Pons (tissue), 1 donor: Measurements from ENCODE around the gene CMTM4.
"Not testable (repeated sequence)": the region's sequence is repeated elsewhere in the genome, so short reads cannot be mapped to it uniquely, and the experiment has no call there.

Source experiments
- DNase-seq: peaks from one replicate; pipeline ENCODE4 v3.0.0-alpha.2; 2016; ENCODE audit warnings: low spot score

The CMTM4 gene

DNA sequence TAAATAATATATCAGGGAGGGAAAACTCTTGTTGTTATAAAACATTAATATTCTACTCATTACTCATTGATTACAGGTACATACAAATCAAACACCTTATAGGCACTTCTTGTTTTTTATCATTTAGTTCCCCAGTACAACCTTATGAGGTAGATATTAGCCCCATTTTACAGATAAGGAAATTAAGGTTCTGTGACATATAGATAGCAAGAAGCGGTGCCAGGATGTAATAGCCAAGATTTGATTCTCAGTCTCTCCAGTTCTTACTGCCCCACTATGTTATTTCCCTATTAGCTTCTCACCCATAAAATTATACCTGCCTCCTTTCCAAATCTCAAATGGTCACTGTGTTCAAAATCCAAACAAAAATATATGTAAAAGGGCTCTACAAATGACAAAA, 55.2 kb downstream of the CMTM4 start:
- DNase-seq, result no peak

DNA sequence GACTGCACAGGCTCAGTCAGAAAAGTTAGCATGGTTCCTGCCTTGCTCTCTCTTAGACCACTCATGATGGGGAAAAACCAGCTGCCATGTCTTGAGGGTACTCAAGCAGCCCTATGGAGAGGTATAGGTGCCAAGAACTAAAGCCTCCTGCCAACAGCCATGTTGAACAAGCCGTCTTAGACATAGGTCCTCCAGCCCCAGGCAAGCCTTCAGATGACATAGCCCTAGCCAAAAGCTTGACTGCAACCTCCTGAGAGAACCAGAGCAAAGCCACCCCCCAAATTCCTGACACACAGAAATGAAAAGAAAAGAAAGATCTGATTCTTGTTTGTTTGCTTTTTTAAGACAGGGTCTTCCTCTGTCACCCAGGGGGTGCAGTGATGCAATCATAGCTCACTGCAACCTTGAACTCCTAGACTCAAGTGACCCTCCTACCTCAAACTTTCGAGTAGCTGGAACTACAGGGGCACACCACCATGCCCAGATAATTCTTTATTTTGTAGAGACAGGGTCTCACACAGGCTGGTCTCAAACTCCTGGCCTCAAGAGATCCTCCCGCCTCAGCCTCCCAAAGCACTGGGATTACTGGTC, 55.7 kb downstream of the CMTM4 start:
- no peak for DNase-seq

DNA sequence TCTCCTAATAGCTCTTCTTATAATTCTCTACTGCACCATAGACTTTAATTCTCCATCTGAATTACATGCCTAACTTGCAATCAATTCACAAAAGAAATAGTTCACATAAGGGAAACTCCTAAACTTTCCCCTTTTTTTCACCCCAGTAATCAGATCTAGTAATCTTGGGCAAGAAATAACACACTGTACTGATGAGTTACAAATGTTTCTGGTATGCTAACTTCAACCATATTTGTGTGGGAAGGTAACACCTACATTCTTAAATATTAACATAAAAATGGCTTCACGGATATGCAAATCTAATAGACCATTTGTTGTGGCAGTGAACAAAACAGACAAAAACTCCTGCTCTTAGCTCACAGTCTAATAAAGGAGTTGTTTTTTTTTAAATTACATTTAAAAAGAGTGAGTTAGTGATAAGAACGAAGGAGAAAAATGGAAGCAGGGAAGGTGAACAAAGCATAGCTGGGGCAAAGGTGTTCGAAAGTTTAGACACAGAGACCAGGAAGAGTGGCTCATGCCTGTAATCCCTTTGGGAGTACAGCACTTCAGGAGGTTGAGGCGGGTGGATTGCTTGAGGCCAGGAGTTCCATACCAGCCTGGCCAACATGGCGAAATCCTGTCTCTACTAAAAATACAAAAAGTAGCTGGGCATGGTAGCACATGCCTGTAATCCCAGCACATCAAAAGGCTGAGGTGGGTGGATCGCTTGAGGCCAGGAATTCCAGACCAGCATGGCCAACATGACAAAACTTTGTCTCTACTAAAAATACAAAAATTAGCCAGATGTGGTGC, 57.3 kb downstream of the CMTM4 start:
- no peak for DNase-seq

DNA sequence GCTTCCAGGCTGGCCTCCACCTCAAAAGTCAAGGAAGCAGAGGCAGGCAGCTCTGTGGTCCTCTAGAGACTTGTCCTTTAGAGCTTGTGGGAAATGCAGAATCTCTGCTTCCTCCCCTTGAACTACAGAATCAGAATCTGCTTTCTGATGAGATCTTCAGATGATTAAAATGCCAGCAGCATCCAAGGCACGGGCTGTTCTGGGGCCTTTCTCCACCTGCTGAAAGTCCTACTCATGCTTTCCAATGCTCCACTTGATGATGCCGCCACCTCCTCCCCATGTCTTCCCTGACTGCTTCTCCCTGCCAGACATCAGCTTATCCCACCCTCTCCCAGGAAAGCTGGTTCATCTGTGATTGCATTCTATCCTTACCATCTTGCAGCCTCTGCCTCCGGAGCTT, 58.7 kb downstream of the CMTM4 start:
- no peak for DNase-seq

DNA sequence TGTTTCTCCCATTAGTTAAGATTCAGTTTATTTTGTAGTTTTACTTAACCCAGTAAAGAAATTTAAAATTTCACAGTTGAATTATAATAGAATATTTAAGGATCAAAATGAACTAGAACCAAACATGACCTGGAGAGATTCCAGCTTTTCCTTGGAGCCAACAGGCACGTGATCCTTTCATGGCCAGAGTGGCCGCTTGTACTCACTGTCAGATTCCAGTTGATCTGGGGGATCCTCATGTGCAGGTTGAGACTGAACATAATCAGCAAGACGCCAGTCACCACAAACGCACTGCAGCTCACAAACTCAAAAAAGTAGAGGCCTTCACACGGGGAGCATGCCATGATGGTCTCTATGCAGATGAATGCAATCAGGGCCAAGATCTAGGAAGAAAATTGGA, 60.3 kb downstream of the CMTM4 start:
- no peak for DNase-seq

DNA sequence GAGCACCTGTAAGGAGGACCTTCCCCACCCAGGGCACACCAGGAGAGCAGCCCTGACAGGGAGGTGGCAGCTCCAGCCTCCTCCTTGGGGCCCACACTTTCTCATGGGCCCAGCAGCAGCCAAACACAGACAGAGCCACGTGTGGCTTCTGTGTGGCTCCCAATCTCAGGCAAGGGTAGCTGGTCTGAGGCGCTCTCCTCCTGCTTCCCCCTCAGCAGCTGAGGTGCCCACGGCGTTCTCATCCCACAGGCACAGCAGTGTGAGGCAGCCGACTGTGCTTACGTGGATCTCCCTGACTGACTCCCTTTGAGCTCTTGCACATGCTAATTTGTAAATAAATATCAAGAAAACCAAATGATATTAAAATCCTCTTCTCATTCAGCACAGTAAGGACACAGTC, 61.1 kb downstream of the CMTM4 start:
- no peak for DNase-seq

DNA sequence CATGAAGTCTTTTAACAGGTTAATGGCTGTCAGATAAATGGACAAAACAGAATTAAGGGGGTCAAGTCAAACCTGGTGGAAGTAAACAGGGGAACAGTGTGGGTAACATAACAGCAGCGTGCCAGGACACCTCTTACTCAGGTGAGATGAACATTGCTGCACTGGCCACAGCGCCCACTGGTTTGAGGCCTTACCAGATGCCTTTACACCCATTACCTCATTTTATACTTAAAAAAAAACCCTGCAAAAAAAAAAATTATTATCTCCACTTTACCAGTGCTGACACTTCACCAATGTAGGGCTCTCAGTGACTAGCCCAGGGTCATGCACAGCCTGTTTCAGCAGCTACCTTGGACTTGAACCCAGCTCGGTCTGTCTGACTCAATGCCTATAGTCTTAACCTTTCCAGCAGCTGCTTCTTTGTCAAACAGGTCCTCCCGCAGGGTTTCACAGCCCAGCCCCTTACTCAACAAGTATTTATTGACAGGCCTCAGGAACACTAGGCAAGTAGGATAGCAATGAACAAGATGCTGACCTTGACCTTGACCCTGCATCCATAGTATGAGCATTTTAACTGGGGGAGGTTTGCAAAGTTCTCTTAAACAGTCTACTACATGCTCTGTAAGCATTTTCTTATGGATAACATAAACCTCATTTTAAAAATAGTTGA, 61.9 kb downstream of the CMTM4 start:
- DNase-seq, result no peak

DNA sequence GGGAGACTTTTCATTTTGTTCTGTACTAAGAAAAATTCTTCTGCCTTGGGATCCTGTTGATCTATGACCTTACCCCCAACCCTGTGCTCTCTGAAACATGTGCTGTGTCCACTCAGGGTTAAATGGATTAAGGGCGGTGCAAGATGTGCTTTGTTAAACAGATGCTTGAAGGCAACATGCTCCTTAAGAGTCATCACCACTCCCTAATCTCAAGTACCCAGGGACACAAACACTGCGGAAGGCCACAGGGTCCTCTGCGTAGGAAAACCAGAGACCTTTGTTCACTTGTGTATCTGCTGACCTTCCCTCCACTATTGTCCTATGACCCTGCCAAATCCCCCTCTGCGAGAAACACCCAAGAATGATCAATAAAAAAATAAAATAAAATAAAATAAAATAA, 65.0 kb downstream of the CMTM4 start:
- DNase-seq, result not testable (repeated sequence)

DNA sequence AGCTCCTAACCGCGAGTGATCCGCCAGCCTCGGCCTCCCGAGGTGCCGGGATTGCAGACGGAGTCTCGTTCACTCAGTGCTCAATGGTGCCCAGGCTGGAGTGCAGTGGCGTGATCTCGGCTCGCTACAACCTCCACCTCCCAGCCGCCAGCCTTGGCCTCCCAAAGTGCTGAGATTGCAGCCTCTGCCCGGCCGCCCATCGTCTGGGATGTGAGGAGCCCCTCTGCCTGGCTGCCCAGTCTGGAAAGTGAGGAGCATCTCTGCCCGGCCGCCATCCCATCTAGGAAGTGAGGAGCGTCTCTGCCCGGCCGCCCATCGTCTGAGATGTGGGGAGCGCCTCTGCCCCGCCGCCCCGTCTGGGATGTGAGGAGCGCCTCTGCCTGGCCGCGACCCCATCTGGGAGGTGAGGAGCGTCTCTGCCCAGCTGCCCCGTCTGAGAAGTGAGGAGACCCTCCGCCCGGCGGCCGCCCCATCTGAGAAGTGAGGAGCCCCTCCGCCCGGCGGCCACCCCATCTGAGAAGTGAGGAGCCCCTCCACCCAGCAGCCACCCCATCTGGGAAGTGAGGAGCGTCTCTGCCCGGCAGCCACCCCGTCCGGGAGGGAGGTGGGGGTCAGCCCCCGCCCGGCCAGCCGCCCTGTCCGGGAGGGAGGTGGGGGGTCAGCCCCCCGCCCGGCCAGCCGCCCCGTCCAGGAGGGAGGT, 65.8 kb downstream of the CMTM4 start:
- not testable (repeated sequence) for DNase-seq

DNA sequence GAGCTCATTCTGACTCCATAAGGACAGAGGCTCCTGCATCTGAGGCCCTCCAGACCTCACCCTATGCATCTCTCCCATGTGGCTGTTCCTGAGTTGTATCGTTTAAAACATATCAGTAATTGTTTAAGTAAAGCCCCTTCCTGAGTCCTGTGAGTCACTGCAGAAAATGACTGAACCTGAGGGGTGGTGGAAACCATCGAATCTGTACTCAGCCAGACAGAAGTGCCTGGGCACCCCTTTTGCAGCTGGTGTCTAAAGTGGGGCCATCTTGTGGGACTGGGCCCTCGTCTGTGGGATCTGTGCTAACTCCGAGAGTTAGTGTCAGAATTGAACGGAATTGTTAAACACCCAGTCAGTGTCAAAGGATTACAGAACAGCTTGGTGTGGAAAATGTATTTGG, 66.7 kb downstream of the CMTM4 start:
- no peak for DNase-seq

DNA sequence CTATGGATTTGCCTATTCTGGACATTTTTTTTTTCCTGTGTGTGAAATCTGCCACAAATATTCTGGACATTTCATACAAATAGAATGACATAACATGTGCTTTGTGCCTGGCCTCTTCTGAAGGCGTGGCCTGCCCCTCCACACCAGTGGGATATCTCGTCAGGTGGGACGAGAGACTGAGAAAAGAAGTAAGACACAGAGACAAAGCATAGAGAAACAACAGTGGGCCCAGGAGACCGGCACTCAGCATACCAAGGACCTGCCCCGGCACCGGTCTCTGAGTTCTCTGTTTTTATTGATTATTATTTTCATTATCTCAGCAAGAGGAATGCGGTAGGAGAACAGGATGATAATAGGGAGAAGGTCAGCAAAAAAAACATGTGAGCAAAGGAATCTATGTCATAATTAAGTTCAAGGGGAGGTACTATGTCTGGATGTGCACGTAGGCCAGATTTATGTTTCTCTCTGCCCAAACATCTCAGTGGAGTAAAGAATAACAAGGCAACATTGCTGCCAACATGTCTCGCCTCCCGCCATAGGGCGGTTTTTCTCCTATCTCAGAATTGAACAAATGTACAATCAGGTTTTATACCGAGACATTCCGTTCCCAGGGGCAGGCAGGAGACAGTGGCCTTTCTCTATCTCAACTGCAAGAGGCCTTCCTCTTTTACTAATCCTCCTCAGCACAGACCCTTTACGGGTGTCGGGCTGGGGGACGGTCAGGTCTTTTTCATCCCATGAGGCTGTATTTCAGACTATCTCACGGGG, 68.7 kb downstream of the CMTM4 start:
- DNase-seq, result not testable (repeated sequence)

DNA sequence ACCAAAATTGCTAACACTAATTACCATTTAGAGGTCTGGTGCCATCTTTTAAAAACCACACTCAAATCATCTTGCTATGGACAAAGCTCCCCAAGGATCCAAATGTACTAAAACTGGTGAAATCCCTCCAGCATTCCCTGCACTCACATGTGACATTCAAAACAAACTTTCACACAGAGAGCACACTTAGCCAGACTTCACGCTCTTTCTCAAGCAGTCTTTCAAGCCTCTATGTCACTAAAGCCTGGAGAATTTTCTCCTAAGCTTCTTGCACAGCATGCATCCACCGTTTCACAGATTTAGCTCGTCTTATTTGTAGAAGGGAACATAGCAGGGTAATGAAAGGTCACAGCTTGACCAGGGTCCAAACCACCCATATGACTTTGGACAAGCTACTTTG, 72.8 kb downstream of the CMTM4 start:
- no peak for DNase-seq

DNA sequence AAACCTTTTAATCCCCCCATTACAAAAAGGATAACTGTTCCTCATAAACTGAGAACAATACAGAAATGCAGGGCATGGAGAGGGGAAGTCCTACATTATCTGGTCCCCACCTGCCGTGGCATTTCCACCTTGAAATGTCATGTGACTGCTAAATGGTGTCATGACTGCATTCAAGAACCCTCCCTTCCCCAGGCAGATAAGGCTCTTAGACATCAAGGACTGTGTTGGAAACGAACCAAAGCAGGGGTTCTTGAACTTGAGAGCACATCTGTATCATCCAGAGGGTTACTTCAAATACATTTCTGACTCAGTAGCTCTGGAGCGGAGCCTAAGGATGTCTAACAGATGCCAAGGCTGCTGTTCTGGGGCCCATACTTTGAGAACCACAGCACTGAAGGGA, 73.7 kb downstream of the CMTM4 start:
- no peak for DNase-seq

DNA sequence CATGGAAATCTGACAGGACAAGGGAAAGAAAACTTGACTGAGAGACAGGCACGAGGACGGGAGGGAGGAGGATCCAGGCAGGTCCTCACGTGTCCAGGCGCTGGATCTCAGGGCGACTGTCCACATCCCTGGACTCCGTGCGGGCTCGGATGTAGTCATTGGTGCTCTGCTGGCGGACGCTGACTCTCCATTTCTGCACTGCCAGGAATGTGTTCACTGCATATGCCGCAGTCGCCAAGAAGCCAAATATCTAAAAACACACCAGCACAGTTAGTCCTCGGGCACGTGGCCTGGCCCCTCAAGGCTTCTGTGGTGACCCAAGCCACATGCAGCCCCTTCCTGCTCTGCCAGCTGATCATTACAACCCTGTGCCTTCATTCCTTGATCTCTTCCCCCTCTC, 74.6 kb downstream of the CMTM4 start:
- DNase-seq, result no peak

DNA sequence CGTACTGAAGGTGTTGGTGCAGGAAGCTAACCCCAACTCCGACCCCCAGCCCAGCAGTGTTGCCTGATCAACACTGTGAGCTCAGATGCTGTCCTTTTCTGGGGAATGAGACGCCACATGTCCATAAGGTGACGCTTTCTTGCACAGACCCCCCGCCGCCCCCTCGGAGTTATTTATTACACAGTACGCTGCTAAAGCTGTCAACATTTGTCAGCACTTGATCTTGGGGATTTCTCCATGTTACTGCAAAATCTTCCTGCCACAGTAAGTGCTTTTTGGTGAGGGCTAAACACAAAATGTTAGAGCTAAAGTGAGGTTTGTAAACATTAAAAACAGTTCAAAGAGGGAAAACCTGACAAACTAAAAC, 76.1 kb downstream of the CMTM4 start:
- DNase-seq, result no peak

DNA sequence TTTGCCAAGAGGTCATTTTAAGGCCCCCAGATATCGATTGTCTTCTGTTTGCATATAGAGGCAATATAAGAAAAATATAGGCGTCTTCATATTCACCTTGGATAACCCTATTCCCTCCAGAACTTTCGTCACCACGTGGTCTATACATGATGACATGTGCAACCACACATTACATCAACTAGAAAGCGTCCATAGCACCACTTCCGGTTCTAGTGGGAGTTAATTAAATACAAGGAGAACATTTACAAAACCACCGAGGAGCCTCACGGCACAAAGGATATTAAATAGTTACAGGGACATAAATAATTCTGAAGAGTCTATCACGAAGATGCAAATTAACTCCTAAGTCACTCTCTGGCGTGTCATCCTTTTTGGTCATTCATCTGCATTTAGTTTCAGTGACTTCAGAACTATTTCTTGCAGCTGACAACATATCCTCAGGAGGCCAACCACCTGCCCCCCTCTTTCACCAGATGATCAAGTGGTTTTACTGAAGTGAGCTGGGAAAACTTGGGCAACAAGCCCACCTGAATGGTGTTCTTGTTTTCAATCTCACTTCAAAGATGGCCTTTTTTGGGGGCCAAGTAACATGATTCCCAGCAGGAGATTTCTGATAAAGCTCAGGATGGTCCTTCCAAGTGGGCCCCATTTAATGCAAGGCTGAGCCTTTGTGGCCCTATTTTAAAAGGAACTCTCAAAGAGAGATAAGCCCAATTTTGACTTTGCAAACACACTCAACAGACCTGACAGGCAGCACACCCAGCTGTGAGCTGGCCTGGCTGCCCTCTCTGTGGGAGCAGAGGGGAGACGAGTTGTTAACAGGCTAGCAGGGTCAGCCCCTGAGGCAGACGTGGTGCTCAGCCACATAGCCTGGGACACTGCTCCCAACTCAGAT, 76.8 kb downstream of the CMTM4 start:
- no peak for DNase-seq

DNA sequence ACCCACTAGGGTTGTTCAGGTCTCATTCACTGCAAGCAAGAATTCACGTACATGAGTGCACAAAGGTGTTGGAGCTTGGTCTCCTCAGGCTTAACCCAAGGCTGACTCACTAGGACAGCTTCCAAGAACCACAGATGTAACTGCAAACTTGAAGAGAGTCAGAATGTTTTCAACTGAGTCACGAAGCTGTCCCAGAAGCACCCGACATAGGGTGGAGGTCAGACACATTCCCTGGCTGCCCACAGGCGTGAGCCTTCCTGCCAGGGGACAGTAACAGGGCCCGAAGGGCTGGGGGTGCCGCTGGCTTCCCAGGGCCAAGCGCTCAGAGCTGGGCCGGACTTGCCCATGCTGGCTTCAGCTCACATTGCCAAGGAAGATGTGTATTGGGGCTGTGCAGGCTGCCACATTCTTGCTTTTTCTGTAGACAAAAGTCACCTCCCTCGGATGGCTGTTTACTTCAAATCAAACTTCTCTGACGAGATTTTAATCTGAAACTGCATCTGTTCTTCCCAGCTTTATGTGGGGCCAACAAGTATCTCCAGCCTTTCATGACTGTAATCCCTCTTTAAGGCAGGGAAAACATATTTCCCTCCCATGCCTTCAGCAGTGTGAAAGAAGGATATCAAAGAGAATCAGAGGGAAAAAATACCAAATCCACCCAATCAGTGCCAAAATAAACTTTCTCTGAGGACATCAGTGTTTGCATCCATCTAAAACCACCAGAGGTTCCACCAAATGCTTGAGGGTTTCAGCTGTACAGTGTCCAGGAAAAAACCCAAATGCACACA, 77.8 kb downstream of the CMTM4 start:
- DNase-seq, result no peak

DNA sequence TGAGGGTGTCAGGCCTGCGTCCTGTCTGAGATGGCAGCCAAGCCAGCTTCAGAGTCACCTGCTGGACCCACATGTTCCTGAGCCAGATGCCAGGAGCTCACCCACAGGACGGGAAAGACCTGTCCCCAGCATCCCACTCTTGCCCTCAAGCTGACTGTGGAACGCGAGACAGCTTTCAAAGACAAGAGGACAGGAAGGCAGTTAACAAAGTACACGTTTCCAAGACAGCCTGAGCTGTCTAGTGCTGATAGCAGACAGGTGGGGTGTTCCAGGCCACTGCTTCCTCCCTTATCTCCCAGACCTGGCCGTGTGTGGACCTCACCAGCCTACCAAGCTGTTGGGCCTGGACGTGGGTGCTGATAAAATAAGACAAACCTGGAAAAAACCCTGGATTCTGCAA, 78.8 kb downstream of the CMTM4 start:
- DNase-seq, result no peak

DNA sequence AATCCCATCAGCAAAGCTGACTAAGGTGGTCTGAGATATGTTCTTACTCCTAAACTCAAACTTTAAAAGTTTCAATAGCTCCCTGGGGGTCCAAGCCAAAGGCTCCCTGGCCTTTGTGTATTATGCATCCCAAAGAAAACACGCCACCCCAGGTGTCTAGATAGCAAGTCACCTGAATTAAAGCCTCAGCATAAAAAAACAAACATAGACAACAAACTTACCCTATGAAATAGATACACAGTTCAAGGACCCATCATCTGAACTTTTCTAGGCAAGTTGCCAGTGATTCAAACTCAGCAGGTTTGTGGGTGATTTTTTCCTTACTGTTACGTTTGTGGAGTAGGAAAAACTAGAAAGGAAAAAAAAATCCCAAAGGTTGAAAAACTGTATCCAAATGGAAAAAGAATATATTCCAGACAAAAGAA, 79.5 kb downstream of the CMTM4 start:
- DNase-seq, result no peak

DNA sequence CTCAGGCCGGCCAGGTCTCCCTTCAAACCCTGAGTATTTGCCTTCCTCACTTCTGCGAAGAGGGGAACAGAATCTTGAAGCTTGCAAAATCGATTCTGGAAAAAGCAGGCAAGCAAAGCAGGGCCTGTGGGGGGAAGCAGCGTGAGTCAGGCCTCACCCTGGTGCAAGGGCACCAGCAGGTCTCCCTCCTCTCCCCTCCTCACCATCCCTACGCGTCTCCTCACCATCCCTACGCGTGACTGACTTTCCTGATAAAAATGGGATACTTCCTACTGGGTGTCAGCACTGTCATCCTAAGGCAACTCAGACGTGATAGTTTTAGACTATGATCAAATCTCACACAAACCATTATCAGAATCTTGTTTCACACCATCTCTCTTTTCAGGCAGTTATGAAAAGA, 80.0 kb downstream of the CMTM4 start:
- DNase-seq, result no peak
